Measurements from ENCODE around the gene EPS8L3.

DNA sequence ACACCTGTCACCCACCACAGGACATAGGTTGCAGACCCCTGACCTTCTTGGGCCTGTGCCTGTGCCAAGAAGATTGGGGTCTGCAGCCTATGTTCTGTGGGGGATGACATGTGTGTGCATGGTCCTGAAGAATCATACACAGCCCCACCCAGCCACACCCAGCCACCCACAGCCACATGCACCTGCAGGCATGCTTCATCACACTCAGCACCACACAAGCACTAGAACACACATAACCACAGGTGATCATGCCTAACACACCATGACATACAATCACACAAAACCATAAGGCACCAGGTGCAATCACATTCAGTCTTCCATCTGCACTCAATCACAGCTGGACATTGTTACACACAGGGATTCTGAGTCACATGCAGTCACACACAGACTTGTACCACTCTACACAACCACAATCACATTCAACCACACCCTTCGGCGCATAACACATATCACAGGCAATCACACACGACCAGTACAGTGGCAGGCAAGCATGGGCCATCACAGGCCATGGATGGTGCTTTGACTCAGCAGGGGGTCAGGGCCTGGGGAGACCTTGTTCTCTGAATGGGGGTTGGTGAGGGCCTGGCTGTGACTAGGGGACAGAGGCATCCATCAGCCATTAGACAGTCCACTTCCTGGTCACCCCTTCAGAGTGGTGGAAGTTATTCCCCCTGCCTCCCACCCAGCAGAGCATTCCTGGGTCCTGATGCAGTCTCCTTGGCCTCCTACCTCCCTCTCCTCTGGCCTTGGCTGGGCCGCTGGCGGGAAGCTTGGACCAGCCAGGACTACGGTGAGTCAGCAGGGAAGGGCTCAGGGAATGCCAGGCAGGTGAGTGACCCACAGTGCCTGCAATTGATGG, 44.3 kb upstream of the EPS8L3 start:
- TF ChIP-seq, protein P1, sequence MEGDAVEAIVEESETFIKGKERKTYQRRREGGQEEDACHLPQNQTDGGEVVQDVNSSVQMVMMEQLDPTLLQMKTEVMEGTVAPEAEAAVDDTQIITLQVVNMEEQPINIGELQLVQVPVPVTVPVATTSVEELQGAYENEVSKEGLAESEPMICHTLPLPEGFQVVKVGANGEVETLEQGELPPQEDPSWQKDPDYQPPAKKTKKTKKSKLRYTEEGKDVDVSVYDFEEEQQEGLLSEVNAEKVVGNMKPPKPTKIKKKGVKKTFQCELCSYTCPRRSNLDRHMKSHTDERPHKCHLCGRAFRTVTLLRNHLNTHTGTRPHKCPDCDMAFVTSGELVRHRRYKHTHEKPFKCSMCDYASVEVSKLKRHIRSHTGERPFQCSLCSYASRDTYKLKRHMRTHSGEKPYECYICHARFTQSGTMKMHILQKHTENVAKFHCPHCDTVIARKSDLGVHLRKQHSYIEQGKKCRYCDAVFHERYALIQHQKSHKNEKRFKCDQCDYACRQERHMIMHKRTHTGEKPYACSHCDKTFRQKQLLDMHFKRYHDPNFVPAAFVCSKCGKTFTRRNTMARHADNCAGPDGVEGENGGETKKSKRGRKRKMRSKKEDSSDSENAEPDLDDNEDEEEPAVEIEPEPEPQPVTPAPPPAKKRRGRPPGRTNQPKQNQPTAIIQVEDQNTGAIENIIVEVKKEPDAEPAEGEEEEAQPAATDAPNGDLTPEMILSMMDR (IDR thresholded peaks at IDR 0.05) = no peak
- no peak for TF ChIP-seq POLR2AphosphoS5 (IDR thresholded peaks at IDR 0.05; ENCODE audit: low read depth, low read length)
- TF ChIP-seq TCF7L2 (IDR thresholded peaks at IDR 0.05; ENCODE audit: low read depth, low read length) = no peak
- TF ChIP-seq, protein P2, sequence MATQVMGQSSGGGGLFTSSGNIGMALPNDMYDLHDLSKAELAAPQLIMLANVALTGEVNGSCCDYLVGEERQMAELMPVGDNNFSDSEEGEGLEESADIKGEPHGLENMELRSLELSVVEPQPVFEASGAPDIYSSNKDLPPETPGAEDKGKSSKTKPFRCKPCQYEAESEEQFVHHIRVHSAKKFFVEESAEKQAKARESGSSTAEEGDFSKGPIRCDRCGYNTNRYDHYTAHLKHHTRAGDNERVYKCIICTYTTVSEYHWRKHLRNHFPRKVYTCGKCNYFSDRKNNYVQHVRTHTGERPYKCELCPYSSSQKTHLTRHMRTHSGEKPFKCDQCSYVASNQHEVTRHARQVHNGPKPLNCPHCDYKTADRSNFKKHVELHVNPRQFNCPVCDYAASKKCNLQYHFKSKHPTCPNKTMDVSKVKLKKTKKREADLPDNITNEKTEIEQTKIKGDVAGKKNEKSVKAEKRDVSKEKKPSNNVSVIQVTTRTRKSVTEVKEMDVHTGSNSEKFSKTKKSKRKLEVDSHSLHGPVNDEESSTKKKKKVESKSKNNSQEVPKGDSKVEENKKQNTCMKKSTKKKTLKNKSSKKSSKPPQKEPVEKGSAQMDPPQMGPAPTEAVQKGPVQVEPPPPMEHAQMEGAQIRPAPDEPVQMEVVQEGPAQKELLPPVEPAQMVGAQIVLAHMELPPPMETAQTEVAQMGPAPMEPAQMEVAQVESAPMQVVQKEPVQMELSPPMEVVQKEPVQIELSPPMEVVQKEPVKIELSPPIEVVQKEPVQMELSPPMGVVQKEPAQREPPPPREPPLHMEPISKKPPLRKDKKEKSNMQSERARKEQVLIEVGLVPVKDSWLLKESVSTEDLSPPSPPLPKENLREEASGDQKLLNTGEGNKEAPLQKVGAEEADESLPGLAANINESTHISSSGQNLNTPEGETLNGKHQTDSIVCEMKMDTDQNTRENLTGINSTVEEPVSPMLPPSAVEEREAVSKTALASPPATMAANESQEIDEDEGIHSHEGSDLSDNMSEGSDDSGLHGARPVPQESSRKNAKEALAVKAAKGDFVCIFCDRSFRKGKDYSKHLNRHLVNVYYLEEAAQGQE (IDR thresholded peaks at IDR 0.05; ENCODE audit: insufficient read depth in 1 of 2, low read depth in 2 of 2, low read length in 1 of 2) = no peak
